ENCODE results near the gene IGFBPL1. TPM values are rescaled to one million over a fixed set of nuclear protein-coding genes. Genes with fewer than 3 reads are reported as not detected.

IGFBPL1 gene
- total and polyA plus RNA-seq, 2 donors (not counting 1 experiment from before 2014, with no cell fraction given), result not detected

GRCh38 chr9:38451162-38451561 is 26.9 kb upstream of the IGFBPL1 start:
- no peaks in the 10 kb centered on the region for H3K4me1 ChIP-seq (ENCODE audit: control insufficient read depth in 2 of 2, insufficient read depth in 2 of 2, low read length in 2 of 2)
- H3K4me1 Mint-ChIP-seq, result no peaks in the 10 kb centered on the region
- H3K27ac Mint-ChIP-seq, result no peak overlapping the region
- no peaks in the 10 kb centered on the region for H4K20me1 ChIP-seq (ENCODE audit: control insufficient read depth, insufficient read depth, low read length, poor library complexity, severe bottlenecking)
- H3K9me3 Mint-ChIP-seq (ENCODE audit: insufficient read depth), result peaks cover 6% of the 10 kb centered on the region
- H2AFZ ChIP-seq (ENCODE audit: insufficient read depth, low read depth, low read length, poor library complexity, severe bottlenecking), result no peak overlapping the region
- no peak overlapping the region for H3K4me3 ChIP-seq (ENCODE audit: control extremely low read depth in 1 of 5, extremely low read depth in 1 of 5, insufficient read depth in 1 of 5, low read depth in 2 of 5, low read length in 4 of 5)
- no peaks in the 10 kb centered on the region for H3K79me2 ChIP-seq (ENCODE audit: control insufficient read depth, insufficient read depth, low read length)
- peaks cover 0 to 12% (median 0%) of the 10 kb centered on the region in 3 donors for H3K9me3 ChIP-seq (ENCODE audit: control extremely low read depth in 1 of 3, control insufficient read depth in 2 of 3, insufficient read depth in 1 of 3, low read length in 2 of 3)
- ChIA-PET POLR2A (no interaction called here), CTCF (interaction anchor here (1.0 kb wide), 1 partner anchor 19 kb away, joined by 4 read pairs; no protein-coding TSS in a partner anchor)
- H3K4me3 Mint-ChIP-seq, result no peak overlapping the region
- H3K27ac ChIP-seq (ENCODE audit: low read length in 2 of 2), result no peak overlapping the region
- H3K27me3 ChIP-seq (replicated peaks in 1 of 4; ENCODE audit: control extremely low read depth in 1 of 4, control insufficient read depth in 3 of 4, insufficient read depth in 4 of 4, low read length in 3 of 4), result peaks cover 0 to 4% (median 3%) of the 10 kb centered on the region in 4 experiments
- H3K36me3 ChIP-seq (replicated peaks in 1 of 2; ENCODE audit: control extremely low read depth in 1 of 2, control insufficient read depth in 1 of 2, extremely low read depth in 1 of 2, insufficient read depth in 2 of 2, low read length in 1 of 2), result no peaks in the 10 kb centered on the region
- H3K4me2 ChIP-seq (replicated peaks; ENCODE audit: low read depth, low read length, poor library complexity, severe bottlenecking), result no peak overlapping the region
- no peak overlapping the region for H3K9ac ChIP-seq (ENCODE audit: low read length)
- intact Hi-C loops (cut with micrococcal nuclease), result no loop called here
- ATAC-seq (ENCODE audit: low read depth) (no peak), DNase-seq (no peak)
- peaks cover 41% of the 10 kb centered on the region for H3K27me3 Mint-ChIP-seq
- no peak for TF ChIP-seq EZH2 (IDR thresholded peaks at IDR 0.05; ENCODE audit: borderline replicate concordance, insufficient read depth, low read depth, low read length, poor library complexity, severe bottlenecking)
- TF ChIP-seq CTCF (IDR thresholded peaks at IDR 0.05), result no peak

- Histone ChIP-seq H3K9ac (ENCODE audit: low read length) (no peak overlapping the region), H3K27ac (ENCODE audit: low read length in 2 of 2) (no peak overlapping the region), H3K4me3 (ENCODE audit: control extremely low read depth in 1 of 5, extremely low read depth in 1 of 5, insufficient read depth in 1 of 5, low read depth in 2 of 5, low read length in 4 of 5) (no peak overlapping the region), H3K36me3 (replicated peaks in 1 of 2; ENCODE audit: control extremely low read depth in 1 of 2, control insufficient read depth in 1 of 2, extremely low read depth in 1 of 2, insufficient read depth in 2 of 2, low read length in 1 of 2) (no peaks in the 10 kb centered on the region), H3K27me3 (replicated peaks in 1 of 4; ENCODE audit: control extremely low read depth in 1 of 4, control insufficient read depth in 3 of 4, insufficient read depth in 4 of 4, low read length in 3 of 4) (peaks cover 0 to 4% (median 1%) of the 10 kb centered on the region in 4 experiments), H3K4me2 (replicated peaks; ENCODE audit: low read depth, low read length, poor library complexity, severe bottlenecking) (no peak overlapping the region), H2AFZ (ENCODE audit: insufficient read depth, low read depth, low read length, poor library complexity, severe bottlenecking) (no peak overlapping the region), H3K79me2 (ENCODE audit: control insufficient read depth, insufficient read depth, low read length) (no peaks in the 10 kb centered on the region), H4K20me1 (ENCODE audit: control insufficient read depth, insufficient read depth, low read length, poor library complexity, severe bottlenecking) (no peaks in the 10 kb centered on the region), H3K4me1 (ENCODE audit: control insufficient read depth in 2 of 2, insufficient read depth in 2 of 2, low read length in 2 of 2) (peaks cover 4 to 6% of the 10 kb centered on the region in 2 donors), H3K9me3 (ENCODE audit: control extremely low read depth in 1 of 3, control insufficient read depth in 2 of 3, insufficient read depth in 1 of 3, low read length in 2 of 3) (peaks cover 0 to 12% (median 0%) of the 10 kb centered on the region in 3 donors)
- Mint-ChIP-seq H3K4me1 (peaks cover 5% of the 10 kb centered on the region), H3K27ac (no peak overlapping the region), H3K9me3 (ENCODE audit: insufficient read depth) (peaks cover 7% of the 10 kb centered on the region), H3K27me3 (peaks cover 37% of the 10 kb centered on the region), H3K4me3 (no peak overlapping the region)
- no peak for TF ChIP-seq CTCF (IDR thresholded peaks at IDR 0.05)
- TF ChIP-seq EZH2 (IDR thresholded peaks at IDR 0.05; ENCODE audit: borderline replicate concordance, insufficient read depth, low read depth, low read length, poor library complexity, severe bottlenecking), result no peak
- intact Hi-C loops (cut with micrococcal nuclease), result no loop called here
- WGBS (ENCODE audit: insufficient coverage), result no CpG with 5 or more reads among the region's 1 CpG
- ATAC-seq (ENCODE audit: low read depth) (no peak), DNase-seq (no peak)
- ChIA-PET POLR2A (no interaction called here), CTCF (no interaction called here)
Observed at GRCh38 chr9:38447703-38448102, 23.4 kb upstream of the IGFBPL1 start.

All from B cell (primary cell).